ENCODE data around the gene TBC1D14. TPM values are rescaled to one million over a fixed set of nuclear protein-coding genes. Genes with fewer than 3 reads are reported as not detected.

TBC1D14 gene
- total and polyA plus RNA-seq, 2 of the 4 experiments (the other 2 are of a cell fraction) = 31.7 to 40.7 TPM

GRCh38 chr4:6909970-6910339 is 329 bp downstream of the TBC1D14 start:
- Histone ChIP-seq H3K4me1 (ENCODE audit: control insufficient read depth, insufficient read depth, low read length) (peaks cover 9% of the 10 kb centered on the region), H3K4me3 (ENCODE audit: insufficient read depth, low read depth, low read length) (peak overlapping the region; percentile 81), H3K14ac (replicated peaks; ENCODE audit: low read depth, low read length) (no peak overlapping the region), H3K27ac (ENCODE audit: insufficient read depth, low read length) (no peak overlapping the region), H3K27me3 (ENCODE audit: control insufficient read depth, insufficient read depth, low read length) (no peaks in the 10 kb centered on the region), H2AK9ac (replicated peaks; ENCODE audit: low read depth, low read length, poor library complexity) (peak overlapping the region; percentile 94), H4K20me1 (ENCODE audit: insufficient read depth, low read length) (peaks cover 11% of the 10 kb centered on the region), H3K9me3 (ENCODE audit: control insufficient read depth, insufficient read depth, low read length) (no peaks in the 10 kb centered on the region), H3K79me1 (ENCODE audit: low read depth in 1 of 2, low read length in 2 of 2) (peaks cover 8 to 34% of the 10 kb centered on the region in 2 experiments; a peak in 3 of 4 replicates), H3K9ac (ENCODE audit: low read depth, low read length) (peak overlapping the region; percentile 53), H3K9me1 (ENCODE audit: insufficient read depth, low read length) (peaks cover 10% of the 10 kb centered on the region; the same call in 1 of the 2 replicates), H4K8ac (ENCODE audit: low read depth in 2 of 2, low read length in 2 of 2) (no peak overlapping the region), H3K23ac (ENCODE audit: low read depth, low read length) (no peak overlapping the region), H2BK15ac (ENCODE audit: low read depth, low read length) (no peak overlapping the region), H3K4me2 (ENCODE audit: low read depth, low read length) (peak overlapping the region; percentile 78), H2BK5ac (ENCODE audit: low read depth, low read length, poor library complexity, severe bottlenecking) (no peak overlapping the region), H2BK120ac (ENCODE audit: low read depth, low read length) (no peak overlapping the region), H3K36me3 (ENCODE audit: control insufficient read depth, insufficient read depth, low read length) (no peaks in the 10 kb centered on the region), H4K91ac (ENCODE audit: insufficient read depth, low read depth, low read length) (no peak overlapping the region), H2AK5ac (ENCODE audit: low read depth, low read length) (no peak overlapping the region), H3K18ac (ENCODE audit: low read depth, low read length) (no peak overlapping the region; the same call in 1 of the 2 replicates), H3K4ac (ENCODE audit: low read depth, low read length) (peak overlapping the region; percentile 3; the same call in 1 of the 2 replicates), H2AFZ (replicated peaks; ENCODE audit: low read length, poor library complexity) (peak overlapping the region; percentile 95), H3K56ac (ENCODE audit: extremely low read depth, insufficient read depth, low read length) (no peak overlapping the region), H2BK20ac (ENCODE audit: low read depth, low read length) (no peak overlapping the region), H4K5ac (ENCODE audit: low read depth, low read length) (no peak overlapping the region)
- no TSS peak for BruUV-seq (replicated peaks)
- TF ChIP-seq MXI1 (IDR thresholded peaks at IDR 0.05; ENCODE audit: borderline replicate concordance, low read depth, low read length) = no peak
- no peak for TF ChIP-seq FOS (IDR thresholded peaks at IDR 0.05; ENCODE audit: low read depth, low read length)
- TF ChIP-seq MAFK (IDR thresholded peaks at IDR 0.05; ENCODE audit: low read depth, low read length) = no peak
- TF ChIP-seq CEBPB (IDR thresholded peaks at IDR 0.05; ENCODE audit: low read depth, low read length) = no peak
- no peak for TF ChIP-seq POLR2A (IDR thresholded peaks at IDR 0.05; ENCODE audit: low read depth, low read length)
- no peak for TF ChIP-seq RAD21 (IDR thresholded peaks at IDR 0.05; ENCODE audit: low read length)
- TF ChIP-seq NFE2L2 (IDR thresholded peaks at IDR 0.05; ENCODE audit: low read depth, low read length) = no peak
- TF ChIP-seq CTCF (conservative IDR thresholded peaks at IDR 0.05; ENCODE audit: low read depth, low read length) = no peak
- no peak for TF ChIP-seq ELK1 (IDR thresholded peaks at IDR 0.05; ENCODE audit: borderline replicate concordance, low read depth, low read length)
- TF ChIP-seq RCOR1 (IDR thresholded peaks at IDR 0.05; ENCODE audit: insufficient replicate concordance, low read length) = no peak
- TF ChIP-seq USF2 (IDR thresholded peaks at IDR 0.05; ENCODE audit: low read depth, low read length) = no peak
- no peak for TF ChIP-seq RFX5 (IDR thresholded peaks at IDR 0.05; ENCODE audit: low read depth, low read length)
- TF ChIP-seq SMC3 (IDR thresholded peaks at IDR 0.05; ENCODE audit: low read depth, low read length) = no peak
- TF ChIP-seq MAZ (IDR thresholded peaks at IDR 0.05; ENCODE audit: borderline replicate concordance, low read depth, low read length) = no peak
- no peak for TF ChIP-seq BHLHE40 (IDR thresholded peaks at IDR 0.05; ENCODE audit: low read depth, low read length)
- no peak for TF ChIP-seq CHD1 (IDR thresholded peaks at IDR 0.05; ENCODE audit: low read depth, low read length)
- DNase-seq (no peak), ATAC-seq (ENCODE audit: low read depth) (peak; percentile 42)
- in situ Hi-C loops (cut with MboI; ENCODE audit: low sequenced_read_pairs) = no loop called here
- dilution Hi-C loops (cut with HindIII; ENCODE audit: low sequenced_read_pairs, unreplicated experiment) = no loop called here
- WGBS, 2 experiments (ENCODE audit: extremely low coverage in 2 of 2, insufficient read length in 1 of 2) = 0% methylated on average over 39 of the region's 58 CpGs; no CpG with 5 or more reads in 1 of the 2 experiments
- intact Hi-C loops (cut with micrococcal nuclease) = loop anchor here (2.0 to 5.0 kb wide), 2 partner anchors 62 to 77 kb away; no protein-coding TSS in a partner anchor
- CTCF ChIA-PET = interaction anchor here (0.6 to 0.9 kb wide), 2 partner anchors 158 to 386 kb away, joined by 3 to 4 read pairs; no protein-coding TSS in a partner anchor
- POLR2A ChIA-PET (ENCODE audit: unreplicated experiment) = interaction anchor here (0.7 to 1.0 kb wide), 2 partner anchors 20 to 125 kb away, joined by 3 read pairs; no protein-coding TSS in a partner anchor
